ENCODE measurements around the gene BYSL.

Gene BYSL

DNA sequence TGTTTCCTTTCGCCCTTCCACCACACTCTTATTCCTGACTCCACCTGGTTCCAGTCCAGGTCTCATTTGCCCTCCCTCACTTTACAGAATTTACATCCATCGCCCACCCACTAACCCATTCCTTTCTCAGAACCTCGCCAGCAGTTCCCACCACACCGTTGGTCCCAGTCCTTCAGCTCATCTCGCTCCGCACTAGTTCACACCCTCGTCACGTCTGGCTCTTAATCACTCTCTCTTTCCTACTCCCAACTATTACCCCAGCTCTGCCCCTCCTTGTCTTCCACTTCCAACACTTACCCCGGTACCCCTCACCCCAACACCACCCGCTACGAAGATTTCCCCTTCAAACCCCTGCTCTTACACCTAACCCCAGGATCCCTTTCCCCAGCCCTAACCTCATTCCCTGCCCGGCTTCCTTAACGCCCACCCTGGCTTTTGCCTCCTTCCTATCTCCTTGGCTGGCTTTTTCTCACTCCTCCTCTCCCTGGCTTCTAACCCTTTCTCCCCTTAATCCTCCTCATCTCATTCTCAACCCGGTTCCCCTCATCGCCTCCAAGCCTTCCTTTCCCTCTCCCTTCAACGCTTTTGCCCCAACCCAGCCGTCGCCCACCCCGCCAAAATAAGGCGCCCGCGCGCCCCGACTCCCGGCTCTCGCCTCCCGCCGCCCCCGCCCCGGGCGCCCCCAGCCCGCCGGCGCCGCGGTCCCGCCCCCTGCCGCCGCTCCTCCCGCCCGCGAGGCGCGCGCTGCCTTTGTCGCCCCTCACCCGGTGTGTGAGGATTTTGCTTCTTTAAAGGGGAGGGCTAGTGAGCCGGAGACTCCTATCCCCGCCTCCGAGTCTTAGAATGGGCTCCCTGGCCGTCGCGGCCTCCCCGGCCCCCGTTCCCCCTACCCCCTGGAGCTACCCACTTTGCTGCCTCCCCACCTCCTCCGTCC lies 26.7 kb upstream of the BYSL start:
- H3K4me3 ChIP-seq (ENCODE audit: low read length): peak overlapping the region; percentile 82
- no peak for TF ChIP-seq CTCF (conservative IDR thresholded peaks at IDR 0.05; ENCODE audit: low read length)
- no peak for DNase-seq (ENCODE audit: low read depth)

GRCh38 chr6:41895300-41896233 lies 25.7 kb upstream of the BYSL start, which contains the start of gene USP49:
Gene USP49, minus strand, starts transcription at chr6:41895375. Its CDS starts 88,392 bp downstream, at chr6:41806983.
- DNase-seq (ENCODE audit: low read depth): peak; percentile 70
- peak within 1 kb of the TSS; percentile 82 for H3K4me3 ChIP-seq (ENCODE audit: low read length)
- TF ChIP-seq CTCF (conservative IDR thresholded peaks at IDR 0.05; ENCODE audit: low read length): no peak

- peak overlapping the region; percentile 82 for H3K4me3 ChIP-seq (ENCODE audit: low read length)
- DNase-seq (ENCODE audit: low read depth): no peak
- TF ChIP-seq CTCF (conservative IDR thresholded peaks at IDR 0.05; ENCODE audit: low read length): no peak
Observed at GRCh38 chr6:41896281-41896680, 25.0 kb upstream of the BYSL start.

- H3K4me3 ChIP-seq (ENCODE audit: low read length): no peak overlapping the region
- DNase-seq (ENCODE audit: low read depth): no peak
- no peak for TF ChIP-seq CTCF (conservative IDR thresholded peaks at IDR 0.05; ENCODE audit: low read length)
Observed at GRCh38 chr6:41900861-41901260, 20.4 kb upstream of the BYSL start.

DNA sequence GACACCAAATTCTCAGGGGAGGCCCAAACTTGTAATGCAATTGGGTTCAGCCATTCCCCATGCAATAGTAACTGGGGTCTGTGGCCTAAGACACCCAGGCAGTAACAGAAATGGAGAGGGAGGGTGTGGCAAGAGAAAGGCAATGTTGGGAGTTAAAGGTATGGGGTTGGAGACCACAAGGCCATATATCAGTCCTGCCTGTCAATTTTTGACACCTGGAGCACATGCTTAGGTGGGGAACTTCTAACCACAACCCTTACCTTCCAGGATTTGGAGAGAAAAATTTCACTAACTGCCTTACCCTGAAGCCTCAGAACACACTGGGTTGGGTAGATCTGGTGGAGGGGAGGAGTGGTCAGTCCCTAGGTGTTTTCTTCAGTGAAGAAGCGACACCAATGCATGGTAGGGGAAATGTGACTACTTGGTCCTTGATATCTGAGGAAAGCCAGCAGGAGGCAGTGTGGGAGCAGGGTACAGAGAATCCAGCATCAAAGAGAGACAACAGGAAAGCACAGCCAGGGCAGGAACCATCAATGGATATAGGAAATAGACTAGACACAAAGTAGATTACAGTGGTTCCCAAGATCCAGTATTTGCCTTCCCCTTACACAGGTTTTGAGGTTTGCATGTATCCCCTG lies 19.3 kb upstream of the BYSL start:
- no peak for DNase-seq (ENCODE audit: low read depth)
- no peak overlapping the region for H3K4me3 ChIP-seq (ENCODE audit: low read length)
- peak; percentile 32 for TF ChIP-seq CTCF (conservative IDR thresholded peaks at IDR 0.05; ENCODE audit: low read length)

- no peak for TF ChIP-seq CTCF (conservative IDR thresholded peaks at IDR 0.05; ENCODE audit: low read length)
- no peak for DNase-seq (ENCODE audit: low read depth)
- no peak overlapping the region for H3K4me3 ChIP-seq (ENCODE audit: low read length)
Observed at GRCh38 chr6:41909727-41910126, 11.6 kb upstream of the BYSL start.

Data from AG10803 (cell line).